Stimulated activated CD4-positive, alpha-beta T cell treated with anti-CD3 and anti-CD28 coated beads, Interleukin-1b, Interleukin-23, amount 100 ng/mL, for 1 hour (primary cell): Measurements from ENCODE around the gene SFXN5.

Source experiments
- DNase-seq, 2 donors: peaks; one replicate each; pipeline ENCODE4 v3.0.0-alpha.2; 2020; ENCODE audit warnings: low read depth in 2 of 2

Gene SFXN5

DNA sequence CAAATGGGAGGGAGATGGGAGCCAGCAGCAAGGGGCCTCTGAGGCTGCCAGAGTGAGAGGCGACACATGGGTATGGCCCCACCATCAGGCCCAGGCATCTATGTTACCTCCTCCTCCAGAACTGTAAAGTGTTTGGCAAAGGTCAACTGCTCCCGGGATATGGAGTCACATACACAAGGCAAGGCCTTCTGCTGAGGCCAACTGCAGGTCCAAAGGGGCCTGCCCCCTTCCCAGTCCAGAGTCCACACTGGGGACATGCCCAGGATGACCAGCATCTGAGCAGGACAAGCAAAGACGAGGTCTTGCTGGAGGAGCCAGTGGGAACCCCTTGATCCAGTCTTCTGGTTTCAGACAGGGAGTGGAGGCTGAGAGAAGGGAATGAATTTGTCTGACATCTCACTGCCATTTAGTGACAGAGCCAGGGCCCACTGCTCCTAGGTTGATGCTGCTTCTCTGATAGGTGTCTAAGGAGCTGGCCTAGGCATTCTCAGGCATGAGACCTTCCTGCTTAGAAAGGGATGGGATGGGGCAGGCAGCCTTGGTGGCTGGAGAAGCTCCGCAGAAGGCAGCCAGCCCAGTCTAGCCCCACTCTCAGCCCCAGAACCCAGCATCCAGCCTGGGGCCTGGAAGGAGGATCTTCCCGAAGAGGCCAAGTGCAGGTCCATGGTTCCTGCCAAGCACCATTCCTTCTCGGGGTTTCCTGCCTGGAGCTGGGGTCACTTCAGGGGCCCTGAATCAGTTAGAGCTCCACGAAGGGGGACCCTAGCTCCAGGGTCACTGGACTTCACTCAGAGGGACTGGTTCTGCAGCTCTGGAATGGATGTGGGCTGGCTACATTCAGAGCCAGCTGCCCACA lies 127.7 kb downstream of the SFXN5 start:
- DNase-seq: no peak

DNA sequence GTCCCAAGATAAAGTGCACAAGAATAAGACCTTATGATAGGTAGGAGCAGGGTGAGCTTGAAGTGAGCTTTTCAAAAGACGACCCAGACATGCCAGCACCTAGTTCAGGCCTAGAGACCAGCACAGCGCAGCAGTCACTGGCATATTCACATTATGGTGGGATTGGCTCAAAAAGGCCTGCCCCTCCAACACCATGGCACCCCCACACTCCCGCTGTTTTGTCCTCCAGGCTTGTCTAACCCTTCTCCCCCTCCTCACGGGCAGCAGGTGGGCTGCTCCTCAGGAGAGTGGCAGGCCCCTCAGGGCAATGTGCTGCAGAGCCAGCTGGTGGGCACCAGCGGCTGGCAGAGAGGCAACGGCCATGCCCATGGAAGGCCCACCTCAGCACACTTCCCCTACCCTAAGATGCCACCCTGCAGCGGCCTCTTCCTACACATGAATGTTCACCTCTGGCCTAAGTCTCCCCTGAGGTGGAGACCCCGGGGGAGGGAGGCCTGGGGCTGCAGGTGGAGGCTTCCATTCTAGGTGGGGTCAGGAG lies 128.6 kb downstream of the SFXN5 start:
- DNase-seq: no peak

DNA sequence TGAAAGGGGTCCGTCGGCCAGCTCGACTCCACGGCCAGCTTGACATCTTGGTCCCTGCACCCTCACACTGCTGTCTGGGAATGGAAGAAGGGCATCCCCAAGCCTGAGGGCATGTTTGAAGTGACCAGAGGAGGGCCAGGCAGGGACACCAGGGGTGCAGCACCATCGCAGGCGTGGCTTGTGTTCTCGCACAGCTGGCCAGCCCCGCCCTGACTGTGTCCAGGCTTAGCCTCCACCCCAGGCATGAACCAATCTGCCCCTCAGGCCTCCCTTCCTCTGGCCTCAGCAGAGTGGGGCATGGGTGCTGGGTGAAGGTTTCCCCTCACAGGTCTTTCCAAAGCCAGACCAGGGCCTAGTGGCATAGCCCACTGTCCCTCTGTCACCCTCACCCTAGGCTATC lies 129.2 kb downstream of the SFXN5 start:
- DNase-seq: no peak

DNA sequence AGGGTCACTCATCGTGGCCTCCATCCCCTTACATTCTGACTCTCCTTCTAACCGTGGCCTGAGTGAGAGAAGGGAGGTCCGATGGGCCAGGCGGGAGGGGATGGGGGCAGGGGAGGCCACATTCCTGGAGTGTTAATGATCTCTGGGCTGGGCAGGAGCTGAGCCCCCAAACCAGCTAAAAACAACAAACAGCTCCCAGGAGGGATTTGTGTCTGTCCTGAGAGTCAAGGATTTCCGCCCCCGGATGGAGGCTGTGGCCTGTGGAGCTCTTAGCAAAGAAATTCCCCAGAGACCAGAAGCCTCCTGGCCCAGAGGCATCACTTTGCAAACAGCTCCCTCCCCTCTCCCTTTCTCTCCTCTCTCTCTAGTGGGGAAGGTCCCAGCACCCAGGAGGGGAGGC lies 130.7 kb downstream of the SFXN5 start:
- DNase-seq: no peak

DNA sequence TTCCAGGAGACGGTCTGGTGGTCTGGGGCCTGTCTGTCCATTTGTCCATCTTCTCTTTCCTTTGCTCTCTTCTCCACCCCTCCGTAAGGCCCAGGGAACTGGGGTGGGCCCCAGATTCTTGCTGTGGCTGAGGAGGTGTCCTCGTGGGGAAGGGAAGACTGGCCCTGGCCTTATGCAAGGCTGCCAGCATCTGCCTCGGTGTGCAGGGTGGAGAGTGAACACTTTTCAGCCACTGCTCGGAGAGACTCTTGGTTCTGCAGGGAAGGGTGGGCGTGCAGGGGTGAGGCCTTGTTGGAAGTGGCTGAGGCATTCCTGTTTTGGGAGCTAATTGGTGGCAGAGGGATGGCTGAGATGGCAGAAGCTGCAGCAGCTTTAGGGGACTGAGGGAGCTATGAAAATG lies 131.2 kb downstream of the SFXN5 start:
- DNase-seq: no peak

DNA sequence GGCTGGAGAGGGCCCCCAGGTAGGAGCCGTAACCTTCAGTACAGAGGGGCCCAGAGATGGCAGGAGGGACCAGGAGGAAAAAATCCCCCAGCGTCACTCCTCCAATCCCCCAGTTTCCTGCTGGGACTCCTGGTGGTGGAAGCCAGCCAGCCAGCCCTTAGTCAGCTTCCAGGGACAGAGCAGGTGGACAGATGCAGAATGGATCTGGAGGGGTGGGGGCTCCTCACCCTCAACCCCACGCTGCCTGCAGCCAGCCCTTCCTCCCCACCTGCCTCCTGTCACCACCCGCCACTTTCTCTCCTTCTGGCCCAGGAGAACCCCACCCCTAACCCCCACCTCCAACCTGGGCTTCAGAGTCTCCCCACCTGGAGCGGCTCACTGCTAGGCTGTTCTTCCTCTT lies 133.1 kb downstream of the SFXN5 start:
- no peak for DNase-seq

DNA sequence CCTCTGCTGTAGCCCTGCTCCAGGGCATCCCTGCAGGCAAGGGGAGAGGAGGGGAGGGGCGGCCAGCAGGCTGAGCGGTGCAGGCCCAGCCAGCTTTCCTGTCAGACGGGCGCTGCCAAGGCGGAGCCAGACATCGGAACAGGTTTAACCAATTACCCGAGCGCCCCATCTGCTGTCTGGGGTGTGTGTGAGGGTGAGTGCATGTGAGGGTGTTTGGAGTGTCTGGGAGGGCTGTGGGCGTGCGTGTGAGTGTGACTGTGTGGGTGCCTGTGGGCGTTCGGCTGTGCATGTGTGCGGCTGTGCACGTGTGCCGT lies 134.2 kb downstream of the SFXN5 start:
- DNase-seq: no peak

DNA sequence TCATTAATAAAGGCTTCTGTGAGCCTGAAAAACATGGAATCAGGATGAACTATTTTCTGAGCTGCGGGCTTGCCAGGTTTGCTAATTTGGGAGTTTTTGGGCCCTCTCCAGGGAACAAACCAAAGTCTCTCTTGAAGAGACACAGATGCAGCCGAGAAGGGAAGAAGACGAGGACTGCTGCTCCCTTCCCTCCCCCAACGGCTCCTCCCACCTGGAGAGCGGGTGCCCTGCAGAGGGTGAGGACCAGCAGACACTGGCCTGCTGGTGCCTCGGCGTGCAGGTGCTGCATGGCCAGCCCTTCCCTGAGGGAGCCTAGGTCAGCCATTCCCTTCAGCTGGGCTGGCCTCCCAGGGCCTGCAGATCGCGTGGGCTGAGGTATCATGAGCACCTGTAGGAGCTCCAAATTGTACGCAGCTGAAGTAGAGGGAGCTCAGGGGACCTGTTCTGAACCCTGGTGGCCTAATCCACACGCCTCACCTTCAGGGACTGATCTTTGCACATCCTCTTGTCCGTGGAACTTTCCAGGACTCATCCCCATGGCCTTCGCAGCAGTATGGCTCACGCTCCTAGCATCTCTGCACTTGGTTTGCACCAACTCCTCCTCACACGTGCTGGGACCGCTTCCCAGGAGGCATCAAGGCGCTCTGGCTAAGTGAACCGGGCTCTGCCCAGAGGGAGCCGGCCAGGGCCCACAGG lies 134.7 kb downstream of the SFXN5 start:
- DNase-seq: no peak

DNA sequence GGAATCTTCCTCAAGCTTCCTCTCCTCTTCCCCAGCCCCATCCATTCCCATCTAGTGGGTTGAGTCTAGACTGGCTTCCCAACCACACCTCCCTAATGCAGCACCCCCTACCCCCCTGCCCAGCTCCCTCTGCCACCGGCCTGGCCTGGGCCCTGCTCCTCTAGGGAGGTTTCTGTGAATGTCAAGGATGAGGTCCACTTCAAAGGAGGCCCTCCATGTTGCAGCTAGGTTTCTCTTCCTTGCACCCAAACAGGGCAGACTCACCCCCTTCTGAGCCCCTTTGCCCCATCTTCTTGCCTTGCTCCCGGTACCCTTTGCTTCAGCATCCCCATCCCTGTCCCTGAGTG lies 135.9 kb downstream of the SFXN5 start:
- DNase-seq: no peak

DNA sequence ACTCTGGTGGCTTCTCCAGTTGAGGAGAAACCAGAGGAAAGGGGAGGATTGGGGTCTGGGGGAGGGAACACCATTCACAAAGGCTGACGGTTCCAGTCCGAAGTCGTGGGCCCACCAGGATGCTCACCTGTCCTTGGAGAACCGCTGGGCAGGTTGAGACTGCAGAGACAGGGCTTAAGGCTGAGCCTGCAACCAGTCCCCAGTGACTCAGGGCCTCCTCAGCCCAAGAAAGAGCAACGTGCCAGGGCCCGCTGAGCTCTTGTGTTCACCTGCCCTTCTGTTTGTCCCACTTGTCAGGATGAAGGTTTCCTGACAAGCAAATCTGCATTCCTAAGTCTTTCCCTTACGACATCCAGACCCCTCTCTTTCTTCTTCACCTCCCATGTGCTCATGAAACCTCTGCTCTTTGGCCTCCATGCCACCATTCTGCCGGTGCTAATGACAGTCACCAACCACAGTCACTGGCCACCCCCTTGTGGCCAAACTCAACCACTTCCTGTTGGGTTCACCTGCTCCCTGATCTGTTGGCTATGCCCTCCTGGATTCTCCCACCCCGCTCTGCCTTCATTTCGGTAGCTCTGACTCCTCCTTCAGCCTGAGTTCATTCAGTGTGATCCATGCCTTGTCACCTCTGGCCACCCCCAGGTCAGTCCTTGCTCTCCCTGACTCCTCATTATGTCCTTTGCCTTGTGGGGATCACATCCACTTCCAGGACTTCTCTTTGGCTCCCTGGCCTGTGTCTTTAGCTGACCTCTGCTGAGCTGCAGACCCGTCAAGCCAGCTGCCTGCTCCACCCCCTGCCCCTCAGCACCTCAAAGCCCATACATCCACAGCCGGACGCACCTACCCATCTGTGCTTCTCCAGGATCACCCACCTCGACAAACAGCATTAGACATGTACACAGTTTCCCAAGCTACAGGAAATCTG lies 136.6 kb downstream of the SFXN5 start:
- DNase-seq: no peak

DNA sequence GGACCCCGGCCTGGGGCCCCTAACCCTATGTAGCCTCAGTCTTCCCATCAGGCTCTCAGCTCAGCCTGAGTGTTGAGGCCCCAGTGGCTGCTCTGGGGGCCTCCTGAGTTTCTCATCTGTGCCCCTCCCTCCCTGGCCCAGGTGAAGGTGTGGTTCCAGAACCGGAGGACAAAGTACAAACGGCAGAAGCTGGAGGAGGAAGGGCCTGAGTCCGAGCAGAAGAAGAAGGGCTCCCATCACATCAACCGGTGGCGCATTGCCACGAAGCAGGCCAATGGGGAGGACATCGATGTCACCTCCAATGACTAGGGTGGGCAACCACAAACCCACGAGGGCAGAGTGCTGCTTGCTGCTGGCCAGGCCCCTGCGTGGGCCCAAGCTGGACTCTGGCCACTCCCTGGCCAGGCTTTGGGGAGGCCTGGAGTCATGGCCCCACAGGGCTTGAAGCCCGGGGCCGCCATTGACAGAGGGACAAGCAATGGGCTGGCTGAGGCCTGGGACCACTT lies 137.8 kb downstream of the SFXN5 start:
- DNase-seq: no peak

DNA sequence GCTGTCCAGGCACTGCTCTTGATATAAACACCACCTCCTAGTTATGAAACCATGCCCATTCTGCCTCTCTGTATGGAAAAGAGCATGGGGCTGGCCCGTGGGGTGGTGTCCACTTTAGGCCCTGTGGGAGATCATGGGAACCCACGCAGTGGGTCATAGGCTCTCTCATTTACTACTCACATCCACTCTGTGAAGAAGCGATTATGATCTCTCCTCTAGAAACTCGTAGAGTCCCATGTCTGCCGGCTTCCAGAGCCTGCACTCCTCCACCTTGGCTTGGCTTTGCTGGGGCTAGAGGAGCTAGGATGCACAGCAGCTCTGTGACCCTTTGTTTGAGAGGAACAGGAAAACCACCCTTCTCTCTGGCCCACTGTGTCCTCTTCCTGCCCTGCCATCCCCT lies 138.3 kb downstream of the SFXN5 start:
- DNase-seq: no peak

DNA sequence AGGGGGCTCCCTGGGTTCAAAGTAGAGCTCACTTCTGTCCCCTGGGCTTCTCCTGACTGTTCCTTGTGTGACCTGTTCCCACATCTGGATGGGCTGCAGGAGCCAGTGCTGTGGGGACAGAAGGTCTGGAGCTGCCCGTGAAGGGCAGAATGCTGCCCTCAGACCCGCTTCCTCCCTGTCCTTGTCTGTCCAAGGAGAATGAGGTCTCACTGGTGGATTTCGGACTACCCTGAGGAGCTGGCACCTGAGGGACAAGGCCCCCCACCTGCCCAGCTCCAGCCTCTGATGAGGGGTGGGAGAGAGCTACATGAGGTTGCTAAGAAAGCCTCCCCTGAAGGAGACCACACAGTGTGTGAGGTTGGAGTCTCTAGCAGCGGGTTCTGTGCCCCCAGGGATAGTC lies 138.7 kb downstream of the SFXN5 start:
- no peak for DNase-seq

DNA sequence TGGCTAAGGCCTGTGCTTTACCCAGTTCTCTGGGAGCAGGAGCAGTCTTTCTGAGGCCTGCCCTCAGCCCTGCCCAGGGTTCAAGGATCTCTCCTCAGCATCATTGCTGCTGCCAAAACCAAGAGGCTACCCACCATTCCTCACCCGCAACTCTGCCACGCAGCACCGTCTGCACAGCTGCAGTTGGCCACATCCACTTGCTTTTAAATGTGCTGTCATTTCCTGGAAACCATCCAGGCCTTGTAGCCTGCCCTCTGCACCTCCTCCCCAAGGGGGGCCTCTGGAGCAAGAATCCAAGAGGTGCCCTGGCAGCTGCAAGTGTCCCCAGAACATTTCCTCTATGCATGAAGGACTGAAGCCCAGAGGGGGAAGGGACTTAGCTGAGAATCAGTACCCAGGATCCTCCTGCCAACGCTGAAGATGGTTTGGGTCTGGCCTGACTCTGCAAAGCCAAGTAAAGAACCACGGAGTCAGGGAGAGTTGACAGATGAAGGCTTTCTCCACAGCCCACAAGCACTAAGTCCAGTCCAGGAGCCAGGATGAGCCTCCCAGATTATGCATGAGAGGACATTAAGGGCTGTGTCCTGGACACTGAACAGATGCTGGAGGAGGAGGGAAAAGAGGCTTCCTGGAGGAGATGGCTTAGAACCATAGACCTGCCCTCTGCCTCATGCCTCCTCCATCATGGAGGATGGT lies 139.3 kb downstream of the SFXN5 start:
- no peak for DNase-seq

DNA sequence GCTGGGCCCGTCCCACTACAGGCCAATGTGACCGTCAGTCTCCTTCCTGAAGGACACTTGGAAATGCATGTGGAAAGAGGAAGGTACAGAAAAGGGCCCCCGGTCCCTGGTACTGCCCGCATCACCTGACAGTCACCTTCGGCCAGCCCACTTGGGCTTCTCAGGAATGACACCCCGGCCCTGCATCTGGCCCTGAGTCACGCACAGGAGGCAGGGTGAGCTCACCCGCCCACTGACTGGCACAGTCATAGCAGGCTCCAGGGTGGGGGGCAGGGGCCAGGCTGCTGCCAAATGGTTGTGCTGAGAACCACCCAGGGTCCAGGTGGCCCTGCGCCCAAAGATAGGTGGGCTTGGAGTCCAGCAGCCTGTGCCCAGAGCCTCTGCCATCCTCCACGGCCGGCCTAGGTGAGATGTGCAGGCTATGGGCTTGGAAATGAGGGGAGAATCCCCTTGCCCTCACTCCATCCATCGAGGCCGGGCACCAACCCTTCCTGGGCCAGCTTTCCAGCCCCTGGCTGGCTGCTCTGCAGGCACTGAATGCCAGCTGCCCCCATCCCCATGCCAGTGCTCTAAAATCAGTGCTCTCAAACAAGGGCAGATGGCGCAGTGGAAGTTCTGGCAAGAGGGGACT lies 140.1 kb downstream of the SFXN5 start:
- no peak for DNase-seq

DNA sequence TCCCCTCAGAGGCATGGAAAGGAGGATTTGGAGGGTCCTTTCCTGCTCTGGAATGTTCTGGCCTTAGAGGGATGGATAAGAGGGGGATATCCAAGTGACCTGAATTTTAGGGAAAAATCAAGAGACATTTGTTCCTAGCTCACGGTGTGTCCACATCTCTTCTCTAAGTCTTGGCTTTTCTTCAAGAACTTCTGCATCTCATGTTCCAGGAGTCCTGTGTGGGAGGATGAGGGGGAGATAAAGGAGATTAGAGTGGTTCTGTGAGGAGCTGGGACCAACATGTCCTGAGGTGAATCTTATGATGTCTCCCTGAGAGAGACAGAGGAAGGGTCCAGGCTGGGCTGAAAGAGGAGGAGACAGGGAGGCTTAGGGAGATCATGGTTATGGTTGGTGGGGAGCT lies 142.5 kb downstream of the SFXN5 start:
- no peak for DNase-seq

DNA sequence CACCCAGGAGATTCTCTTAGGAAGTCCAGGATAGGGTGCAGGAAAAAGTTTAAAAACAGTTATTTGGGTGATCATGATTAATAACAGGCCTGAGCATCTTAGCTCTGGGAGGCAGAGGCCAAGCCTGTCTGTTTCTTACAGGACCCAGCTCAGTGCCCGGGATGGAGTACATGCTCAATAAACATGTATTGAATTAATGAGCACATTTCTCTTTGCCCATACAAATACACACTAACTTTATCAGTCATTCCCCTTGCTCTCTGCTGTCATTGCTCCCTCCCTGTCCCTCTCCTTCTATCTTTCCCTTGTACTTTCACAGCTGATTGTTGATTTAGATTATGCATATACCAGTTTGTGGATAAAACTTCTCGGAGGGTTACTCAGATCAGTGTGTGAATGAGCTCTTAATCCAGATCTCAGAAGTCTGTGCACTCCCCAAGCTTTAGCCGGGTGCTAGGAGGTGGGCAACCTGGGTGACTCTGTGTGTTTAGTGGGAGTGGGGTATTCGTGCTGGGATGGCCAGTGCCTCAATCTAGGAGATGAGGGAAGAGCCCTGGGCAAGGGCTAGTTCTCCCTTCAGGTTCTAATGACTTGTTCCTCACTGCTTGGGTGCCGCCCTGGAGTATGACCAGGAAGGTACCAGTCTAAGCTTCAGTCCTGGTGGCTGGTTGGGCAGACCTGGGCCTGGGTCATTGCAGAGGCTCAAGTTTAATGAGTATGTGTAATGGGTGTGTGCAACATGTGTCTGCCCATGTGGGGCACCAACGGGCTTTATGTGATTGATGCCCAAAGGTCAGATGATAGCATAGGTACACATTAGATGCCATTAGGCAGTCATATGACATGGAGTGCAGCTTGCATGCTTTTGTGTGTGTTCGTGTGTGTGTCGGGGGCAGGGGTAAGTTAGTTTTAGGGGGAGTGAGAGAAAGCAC lies 143.6 kb downstream of the SFXN5 start:
- no peak for DNase-seq

DNA sequence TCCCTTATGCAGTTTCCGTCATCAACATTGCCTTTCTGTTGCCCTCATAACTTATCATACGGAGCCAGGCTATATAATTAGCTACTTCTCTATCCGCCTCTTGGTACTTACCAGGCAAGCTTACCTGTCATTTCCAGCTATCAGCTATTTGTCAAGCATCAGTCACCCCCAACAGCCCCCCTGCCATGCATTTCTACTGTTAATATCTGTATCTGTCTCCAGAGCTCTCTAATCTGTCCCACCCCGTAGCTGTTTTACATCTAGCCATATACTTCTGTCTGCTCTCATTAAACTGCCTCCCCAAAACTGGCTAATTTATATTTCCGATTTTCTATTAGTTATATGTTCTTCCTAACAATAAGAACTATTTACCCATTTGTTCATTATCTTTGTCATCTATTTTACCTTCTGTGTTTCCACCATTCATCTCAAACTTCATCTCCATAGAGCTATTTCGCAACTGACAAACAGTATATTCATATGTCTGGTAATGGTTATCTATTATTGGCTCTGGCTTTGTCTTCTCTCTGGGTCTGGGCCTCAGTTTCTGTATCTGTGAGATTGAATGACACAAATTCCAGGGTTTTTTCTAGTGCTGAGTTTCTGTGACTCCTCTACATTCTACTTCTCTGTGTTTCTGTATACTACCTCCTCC lies 144.6 kb downstream of the SFXN5 start:
- no peak for DNase-seq

DNA sequence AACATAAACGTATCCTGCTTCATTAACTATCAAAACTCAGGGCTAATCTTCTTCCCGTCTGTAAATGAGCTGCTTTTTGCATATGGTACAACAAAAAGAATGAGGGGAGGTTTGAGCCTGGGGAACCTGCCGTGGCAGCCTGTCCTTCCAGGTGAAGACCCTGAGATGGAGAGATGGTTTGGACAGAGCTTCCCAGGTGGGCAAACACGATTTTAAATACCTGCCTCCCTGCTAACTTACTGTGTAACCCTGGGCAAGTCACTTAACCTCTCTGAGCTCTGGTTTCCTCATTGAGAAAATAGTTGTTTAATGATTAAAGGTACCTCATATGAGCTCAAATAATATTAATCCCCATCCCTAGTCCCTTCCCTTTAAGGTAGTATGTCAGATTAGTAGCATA lies 145.1 kb downstream of the SFXN5 start:
- no peak for DNase-seq
